GM21529 (cell line): ENCODE results near the gene MTCH2.
A peak's percentile ranks its signal among the peaks of the same experiment; 100 is the strongest.

Source experiments
- ATAC-seq: cut with Tn5 transposase; IDR thresholded peaks from one replicate; pipeline ENCODE4 v1.9.1; 2021; ENCODE audit not compliant: unreplicated experiment

The MTCH2 gene

GRCh38 chr11:47591764-47592163, 50.6 kb downstream of the MTCH2 start:
- no peak for ATAC-seq

- ATAC-seq, result no peak
Observed at GRCh38 chr11:47589977-47590861, 52.1 kb downstream of the MTCH2 start.

- no peak for ATAC-seq
Observed at GRCh38 chr11:47589584-47589976, 52.8 kb downstream of the MTCH2 start.

- ATAC-seq, result no peak
Observed at GRCh38 chr11:47589118-47589517, 53.2 kb downstream of the MTCH2 start.

- no peak for ATAC-seq
Observed at GRCh38 chr11:47587723-47588326, 54.5 kb downstream of the MTCH2 start.

GRCh38 chr11:47587039-47587716, 55.2 kb downstream of the MTCH2 start:
- no peak for ATAC-seq

GRCh38 chr11:47586098-47586855, 56.1 kb downstream of the MTCH2 start, which contains the start of gene FAM180B:
Gene FAM180B (plus strand): TSS chr11:47586678. CDS start chr11:47586769, 91 bp downstream.
- ATAC-seq, result no peak

- ATAC-seq, result no peak
Observed at GRCh38 chr11:47583844-47584243, 58.5 kb downstream of the MTCH2 start.

GRCh38 chr11:47578524-47579494, 63.5 kb downstream of the MTCH2 start, which contains the start of the genes KBTBD4 and NDUFS3:
Gene KBTBD4 (minus strand): TSS chr11:47578970. CDS start chr11:47578951, 19 bp downstream.
Gene NDUFS3 (plus strand): TSS chr11:47579074. CDS start chr11:47579092, 18 bp downstream.
- ATAC-seq, result peak; percentile 92

GRCh38 chr11:47577460-47578041, 64.8 kb downstream of the MTCH2 start:
- ATAC-seq, result no peak

- ATAC-seq, result no peak
Observed at GRCh38 chr11:47573321-47573720, 69.0 kb downstream of the MTCH2 start.

- ATAC-seq, result no peak
Observed at GRCh38 chr11:47572715-47573255, 69.6 kb downstream of the MTCH2 start.

GRCh38 chr11:47571895-47572294, 70.5 kb downstream of the MTCH2 start:
- ATAC-seq, result no peak

GRCh38 chr11:47571357-47571729, 71.0 kb downstream of the MTCH2 start:
- ATAC-seq, result no peak

- ATAC-seq, result no peak
Observed at GRCh38 chr11:47570651-47571356, 71.6 kb downstream of the MTCH2 start.

GRCh38 chr11:47569646-47570045, 72.7 kb downstream of the MTCH2 start:
- ATAC-seq, result no peak
